HepG2 (cell line): ENCODE data around the gene C2orf42. TPM values are rescaled to one million over a fixed set of nuclear protein-coding genes. Genes with fewer than 3 reads are reported as not detected.

Experiments
- ATAC-seq: fragments of 200-7000 bp; cut with Tn5 transposase; 3 replicates; pipeline ENCODE4 v1.9.1; 2020; ENCODE audit warnings: mild to moderate bottlenecking, moderate library complexity
- BruUV-seq: library from RNA; stranded (reverse); fragments of 400-500 nt; replicated peaks from 2 replicates; lab custom pipeline; 2021; lab: Mats Ljungman, UMichigan
- CTCF ChIA-PET: fragments of 300-600 bp; formaldehyde crosslinking; extraction: SDS; loops from one replicate; lab custom pipeline; 2021; ENCODE audit warnings: low total read pairs, inconsistent platforms, low intra/inter-chr PET ratio; lab: Yijun Ruan, JAX
- POLR2A ChIA-PET: fragments of 350-600 bp; sonication (Branson Sonifier 250); formaldehyde crosslinking; loops from one replicate; lab custom pipeline; 2020; ENCODE audit warnings: antibody characterized with exemption, inconsistent platforms; lab: Yijun Ruan, JAX
- DNase-seq: peaks from one replicate; pipeline ENCODE4 v3.0.0-alpha.2; 2015; ENCODE audit warnings: low spot score
- FAIRE-seq: peaks from 3 replicates; lab custom pipeline; 2011; peaks lifted over from hg19 to GRCh38; lab: Jason Lieb, UNC
- H2AFZ ChIP-seq: one replicate; pipeline ENCODE4 v1.6.1; 2011; ENCODE audit warnings: low read length, inconsistent platforms
- H3K27ac ChIP-seq: fragments of 300-600 bp; 3 replicates; pipeline ENCODE4 v1.8.0; 2011; ENCODE audit warnings: mixed run types, mild to moderate bottlenecking, mixed read lengths, low read length, inconsistent platforms; ENCODE audit not compliant: insufficient read depth; ENCODE audit errors: extremely low read length
- H3K27me3 ChIP-seq, 2 experiments: fragments of 200-600 bp in 1 of 2; 2 replicates in 1 of 2; 3 replicates in 1 of 2; pipeline versions ENCODE4 v1.6.0 to v1.8.0; 2011; ENCODE audit warnings: low read length in 2 of 2, mild to moderate bottlenecking in 2 of 2, moderate library complexity in 2 of 2, inconsistent platforms in 1 of 2; ENCODE audit not compliant: insufficient read depth in 2 of 2, control insufficient read depth in 1 of 2
- H3K36me3 ChIP-seq, 2 experiments: fragments of 200-600 bp in 1 of 2; replicated peaks in 1 of 2; 2 replicates in 1 of 2; 3 replicates in 1 of 2; pipeline versions ENCODE4 v1.5.1 to v1.8.0; 2011; ENCODE audit warnings: low read length in 2 of 2, inconsistent platforms in 1 of 2; ENCODE audit not compliant: insufficient read depth in 2 of 2, control insufficient read depth in 1 of 2
- H3K4me1 ChIP-seq: 2 replicates; pipeline ENCODE4 v1.5.1; 2012; ENCODE audit warnings: low read length, inconsistent platforms; ENCODE audit not compliant: insufficient read depth
- H3K4me2 ChIP-seq: 2 replicates; pipeline ENCODE4 v1.6.0; 2011; ENCODE audit warnings: low read depth, low read length, inconsistent platforms
- H3K4me3 ChIP-seq, 3 experiments: fragments of 200-600 bp in 1 of 3; sonication (generic), shearing (Covaris generic) in 1 of 3; replicated peaks in 1 of 3; 2 replicates each; pipeline ENCODE4 v1.5.1; 2011 to 2016; ENCODE audit warnings: low read length in 3 of 3, inconsistent platforms in 2 of 3, low read depth in 2 of 3, mild to moderate bottlenecking in 2 of 3, control low read depth in 1 of 3, mixed read lengths in 1 of 3; ENCODE audit not compliant: insufficient read depth in 1 of 3
- H3K79me2 ChIP-seq: one replicate; pipeline ENCODE4 v1.6.1; 2011; ENCODE audit warnings: low read length, inconsistent platforms; ENCODE audit not compliant: insufficient read depth
- H3K9ac ChIP-seq: 2 replicates; pipeline ENCODE4 v1.6.0; 2011; ENCODE audit warnings: mild to moderate bottlenecking, low read depth, low read length, inconsistent platforms; ENCODE audit not compliant: insufficient read depth
- H3K9me3 ChIP-seq: 2 replicates; pipeline ENCODE4 v1.5.1; 2012; ENCODE audit warnings: mild to moderate bottlenecking, low read length
- H4K20me1 ChIP-seq: 2 replicates; pipeline ENCODE4 v1.6.0; 2011; ENCODE audit warnings: inconsistent platforms, mild to moderate bottlenecking, low read length, moderate library complexity; ENCODE audit not compliant: insufficient read depth
- AGO2 ChIP-seq: fragments of 200-400 bp; formaldehyde crosslinking; optimal IDR thresholded peaks from 2 replicates; pipeline ENCODE3; 2017; ENCODE audit warnings: mild to moderate bottlenecking, low read depth, low read length, moderate library complexity
- AKAP8 ChIP-seq: sonication (generic); formaldehyde crosslinking; IDR thresholded peaks from 2 replicates; pipeline ENCODE4 v1.5.1; 2020; ENCODE audit warnings: mild to moderate bottlenecking, missing genetic modification reagents
- BRF2 ChIP-seq: sonication (generic); formaldehyde crosslinking; IDR thresholded peaks from 2 replicates; pipeline ENCODE4 v1.8.1; 2022; ENCODE audit warnings: mild to moderate bottlenecking, missing genetic modification reagents
- HMGA1 ChIP-seq: sonication (generic); formaldehyde crosslinking; conservative IDR thresholded peaks from 2 replicates; pipeline ENCODE4 v1.4.0; 2020; ENCODE audit warnings: missing genetic modification reagents
- HNRNPK ChIP-seq: fragments of 200-400 bp; formaldehyde crosslinking; IDR thresholded peaks from 2 replicates; pipeline ENCODE4 v1.6.1; 2018; ENCODE audit warnings: low read length, low read depth, moderate library complexity, mild to moderate bottlenecking; ENCODE audit not compliant: poor library complexity, severe bottlenecking
- HOXD1 ChIP-seq: sonication (generic); formaldehyde crosslinking; IDR thresholded peaks from 2 replicates; pipeline ENCODE4 v1.5.0; 2020; ENCODE audit warnings: missing genetic modification reagents
- MBD4 ChIP-seq: IDR thresholded peaks from 2 replicates; pipeline ENCODE4 v1.6.1; 2012; ENCODE audit warnings: low read length, inconsistent platforms, borderline replicate concordance
- SRSF9 ChIP-seq: fragments of 200-400 bp; formaldehyde crosslinking; IDR thresholded peaks from 2 replicates; pipeline ENCODE4 v1.6.1; 2018; ENCODE audit warnings: borderline replicate concordance, mild to moderate bottlenecking, low read depth, low read length; ENCODE audit not compliant: insufficient read depth, poor library complexity, severe bottlenecking
- ZEB1 ChIP-seq: IDR thresholded peaks from 2 replicates; pipeline ENCODE4 v1.6.1; 2012; ENCODE audit warnings: mild to moderate bottlenecking, low read depth, inconsistent platforms; ENCODE audit not compliant: insufficient replicate concordance
- ZGPAT ChIP-seq: IDR thresholded peaks from 2 replicates; pipeline ENCODE4 v1.6.1; 2016; ENCODE audit warnings: mild to moderate bottlenecking
- ZNF7 ChIP-seq: IDR thresholded peaks from 2 replicates; pipeline ENCODE4 v1.6.1; 2016; ENCODE audit warnings: missing biosample characterization, missing genetic modification reagents
- ZNF770 ChIP-seq: sonication (generic); formaldehyde crosslinking; IDR thresholded peaks from 2 replicates; pipeline ENCODE4 v1.5.0; 2020; ENCODE audit warnings: mild to moderate bottlenecking, missing genetic modification reagents
- ZNF781 ChIP-seq: sonication (generic); formaldehyde crosslinking; IDR thresholded peaks from 2 replicates; pipeline ENCODE4 v1.5.1; 2020; ENCODE audit warnings: borderline replicate concordance, mild to moderate bottlenecking, missing genetic modification reagents; ENCODE audit errors: not compliant biosample characterization
- WGBS: methylation state at CpG from one replicate; pipeline ENCODE4 v1.1.6; 2017; ENCODE audit warnings: low lambda C conversion rate; 5-methylcytosine and 5-hydroxymethylcytosine counted together
- in situ Hi-C: cut with HindIII; loops from 2 replicates; pipeline ENCODE4 v1.10.0; 2017; ENCODE audit warnings: low pct_unique_long_range_greater_than_20kb; ENCODE audit not compliant: extremely low pct_ligation_motif_present
- intact Hi-C: fragments of 100-400 bp; cut with micrococcal nuclease; formaldehyde crosslinking; loops from one replicate; pipeline ENCODE4 v1.10.0; 2022; ENCODE audit not compliant: unreplicated experiment
- polyA plus RNA-seq, 8 experiments: library from polyadenylated mRNA; depleted of rRNA in 3 of 8; stranded (reverse) in 7 of 8; unstranded in 1 of 8; fragments of >200 nt; fragmentation: Illumina TruSeq in 4 of 8; extraction: Trizol in 4 of 8; gene quantifications; 2 replicates each; pipeline versions ENCODE4 v1.2.1 to v1.2.3, GENCODE V29; 2011 to 2016; ENCODE audit warnings: low read depth in 4 of 8, missing spikeins in 1 of 8, mixed read lengths in 1 of 8; ENCODE audit not compliant: insufficient read depth in 1 of 8
- total RNA-seq, 5 experiments: library from RNA; depleted of rRNA; stranded (reverse); fragments of >200 nt; fragmentation: Illumina TruSeq; extraction: Trizol; gene quantifications; 2 replicates each; pipeline ENCODE4 v1.2.3, GENCODE V29; 2016; ENCODE audit warnings: low read depth in 1 of 5

The C2orf42 gene
- total and polyA plus RNA-seq, 2 of the 13 experiments (the other 11 are each of a cell fraction or from before 2014, with no cell fraction given) = 9.3 to 9.9 TPM

- TF ChIP-seq MBD4 (no peak), AKAP8 (CRISPR knock-in tag) (no peak), ZNF770 (CRISPR knock-in tag) (0 out of 2 replicates have a peak, but pooled peaks have one; percentile 14)
- no peaks in the 10 kb centered on the region for H3K36me3 ChIP-seq
- in situ Hi-C loops (no loop called here), intact Hi-C loops (no loop called here)
- no peaks in the 10 kb centered on the region for H4K20me1 ChIP-seq
- no peak overlapping the region for H3K27ac ChIP-seq
- CTCF ChIA-PET = no interaction called here
- POLR2A ChIA-PET = interaction anchor here (0.7 to 1.7 kb wide), 4 partner anchors 17 to 136 kb away, joined by 3 to 9 read pairs (median 4); no protein-coding TSS in a partner anchor
- no peak overlapping the region for H2AFZ ChIP-seq
- no peak for ATAC-seq
- no peak for FAIRE-seq
- no peaks in the 10 kb centered on the region for H3K27me3 ChIP-seq
- peaks cover 46% of the 10 kb centered on the region for H3K4me1 ChIP-seq
- H3K79me2 ChIP-seq = no peaks in the 10 kb centered on the region
- no peak overlapping the region for H3K4me3 ChIP-seq
- no peaks in the 10 kb centered on the region for H3K9me3 ChIP-seq
- no peak for DNase-seq
- no peak overlapping the region for H3K9ac ChIP-seq
- no TSS peak for BruUV-seq
- H3K4me2 ChIP-seq = no peak overlapping the region
- WGBS = 91% methylated on average over 13 of the region's 13 CpGs
Measured at GRCh38 chr2:70125498-70125898, 65.3 kb downstream of the C2orf42 start.

- intact Hi-C loops = no loop called here
- 95% methylated on average over 36 of the region's 36 CpGs for WGBS
- TF ChIP-seq ZNF781 (CRISPR knock-in tag) (no peak), HNRNPK (peak; percentile 79), ZNF7 (CRISPR knock-in tag) (no peak), BRF2 (CRISPR knock-in tag) (no peak), SRSF9 (no peak), ZGPAT (CRISPR knock-in tag) (no peak), HOXD1 (CRISPR knock-in tag) (no peak), AGO2 (peak; percentile 38), HMGA1 (CRISPR knock-in tag) (no peak), ZEB1 (no peak)
Measured at GRCh38 chr2:70124983-70125480, 65.8 kb downstream of the C2orf42 start.

More at GRCh38 chr2:70124983-70125480, 65.8 kb downstream of the C2orf42 start:
- H3K4me2 ChIP-seq = no peak overlapping the region
- no peaks in the 10 kb centered on the region for H3K9me3 ChIP-seq
- FAIRE-seq (no peak), ATAC-seq (no peak), DNase-seq (no peak)
- H3K27me3 ChIP-seq = no peaks in the 10 kb centered on the region
- no peaks in the 10 kb centered on the region for H4K20me1 ChIP-seq
- H3K4me1 ChIP-seq = peaks cover 48% of the 10 kb centered on the region
- no peaks in the 10 kb centered on the region for H3K79me2 ChIP-seq
- in situ Hi-C loops = no loop called here
- ChIA-PET CTCF (no interaction called here), POLR2A (interaction anchor here (0.7 to 1.7 kb wide), 3 partner anchors 17 to 136 kb away, joined by 3 to 9 read pairs (median 5); no protein-coding TSS in a partner anchor)
- H3K4me3 ChIP-seq = no peak overlapping the region
- no peak overlapping the region for H3K9ac ChIP-seq
- H3K36me3 ChIP-seq = no peaks in the 10 kb centered on the region
- BruUV-seq = no TSS peak
- H3K27ac ChIP-seq = no peak overlapping the region
- no peak overlapping the region for H2AFZ ChIP-seq
